ENCODE measurements around the gene KLRC1. TPM values are rescaled to one million over a fixed set of nuclear protein-coding genes. Genes with fewer than 3 reads are reported as not detected.
A peak's percentile ranks its signal among the peaks of the same experiment; 100 is the strongest.

The KLRC1 gene
- total RNA-seq: not detected
- polyA plus RNA-seq (2013, experiment 1 of 2): 0.27 TPM
- 0.48 TPM for polyA plus RNA-seq (2013, experiment 2 of 2)
- total RNA-seq: 0 to 4.5 (median 0.19) reads per million in 172 experiments

DNA sequence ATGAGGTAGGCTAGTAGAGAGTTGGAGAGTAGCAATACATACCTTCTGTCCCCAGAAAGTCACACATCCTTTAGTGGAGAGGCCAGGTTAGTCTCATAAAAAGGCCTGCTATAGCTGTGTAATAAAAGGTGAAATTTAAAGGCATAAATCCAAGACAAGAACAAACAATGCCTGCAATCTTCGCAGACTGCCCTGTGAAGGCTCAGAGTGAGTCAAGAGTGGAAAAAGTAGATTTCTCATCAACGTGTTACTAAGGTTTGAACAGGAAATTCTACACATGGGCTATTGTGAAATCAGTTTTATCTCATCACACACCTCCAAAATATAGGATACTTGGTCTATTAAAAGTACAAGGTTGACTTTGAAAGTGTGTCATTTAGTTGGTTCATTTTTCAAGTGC is at the start of gene KLRC1:
Gene KLRC1 (minus strand): TSS at position 222 of the 400 bp plus-strand sequence. CDS start 2,221 bp downstream, outside the sequence.
- intact Hi-C loops (cut with DNase I, micrococcal nuclease): no loop called here
- peaks cover 12% of the 10 kb centered on the region for H3K9me3 Mint-ChIP-seq
- H3K4me1 ChIP-seq (ENCODE audit: insufficient read depth, low read length): no peaks in the 10 kb centered on the region
- CTCF ChIA-PET: no interaction called here
- peak in 1 of 14 experiments; percentile 20 for DNase-seq
- peaks cover 0 to 15% of the 10 kb centered on the region in 2 experiments for H3K9me3 ChIP-seq (ENCODE audit: control insufficient read depth in 1 of 2, insufficient read depth in 1 of 2, low read length in 2 of 2)
- POLR2A ChIA-PET: no interaction called here
- ATAC-seq (ENCODE audit: poor library complexity): no peak
- H3K4me3 ChIP-seq (ENCODE audit: low read length): no peak within 1 kb of the TSS
- no peaks in the 10 kb centered on the region for H3K27me3 Mint-ChIP-seq
- no peak within 1 kb of the TSS for H3K27ac ChIP-seq (ENCODE audit: low read depth in 1 of 2, low read length in 2 of 2)
- H3K4me1 Mint-ChIP-seq (ENCODE audit: low read depth): no peaks in the 10 kb centered on the region
- H3K27ac Mint-ChIP-seq: no peak within 1 kb of the TSS
- TF ChIP-seq, protein P1, sequence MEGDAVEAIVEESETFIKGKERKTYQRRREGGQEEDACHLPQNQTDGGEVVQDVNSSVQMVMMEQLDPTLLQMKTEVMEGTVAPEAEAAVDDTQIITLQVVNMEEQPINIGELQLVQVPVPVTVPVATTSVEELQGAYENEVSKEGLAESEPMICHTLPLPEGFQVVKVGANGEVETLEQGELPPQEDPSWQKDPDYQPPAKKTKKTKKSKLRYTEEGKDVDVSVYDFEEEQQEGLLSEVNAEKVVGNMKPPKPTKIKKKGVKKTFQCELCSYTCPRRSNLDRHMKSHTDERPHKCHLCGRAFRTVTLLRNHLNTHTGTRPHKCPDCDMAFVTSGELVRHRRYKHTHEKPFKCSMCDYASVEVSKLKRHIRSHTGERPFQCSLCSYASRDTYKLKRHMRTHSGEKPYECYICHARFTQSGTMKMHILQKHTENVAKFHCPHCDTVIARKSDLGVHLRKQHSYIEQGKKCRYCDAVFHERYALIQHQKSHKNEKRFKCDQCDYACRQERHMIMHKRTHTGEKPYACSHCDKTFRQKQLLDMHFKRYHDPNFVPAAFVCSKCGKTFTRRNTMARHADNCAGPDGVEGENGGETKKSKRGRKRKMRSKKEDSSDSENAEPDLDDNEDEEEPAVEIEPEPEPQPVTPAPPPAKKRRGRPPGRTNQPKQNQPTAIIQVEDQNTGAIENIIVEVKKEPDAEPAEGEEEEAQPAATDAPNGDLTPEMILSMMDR (IDR thresholded peaks at IDR 0.05): no peak
- peaks cover 8% of the 10 kb centered on the region for H3K36me3 Mint-ChIP-seq (ENCODE audit: low read depth)
- no peak within 1 kb of the TSS for H3K4me3 Mint-ChIP-seq
- peaks cover 0 to 4% of the 10 kb centered on the region in 2 experiments for H3K27me3 ChIP-seq (ENCODE audit: control insufficient read depth in 1 of 2, insufficient read depth in 2 of 2, low read length in 2 of 2)
- no peaks in the 10 kb centered on the region for H3K36me3 ChIP-seq (ENCODE audit: insufficient read depth, low read length)

DNA sequence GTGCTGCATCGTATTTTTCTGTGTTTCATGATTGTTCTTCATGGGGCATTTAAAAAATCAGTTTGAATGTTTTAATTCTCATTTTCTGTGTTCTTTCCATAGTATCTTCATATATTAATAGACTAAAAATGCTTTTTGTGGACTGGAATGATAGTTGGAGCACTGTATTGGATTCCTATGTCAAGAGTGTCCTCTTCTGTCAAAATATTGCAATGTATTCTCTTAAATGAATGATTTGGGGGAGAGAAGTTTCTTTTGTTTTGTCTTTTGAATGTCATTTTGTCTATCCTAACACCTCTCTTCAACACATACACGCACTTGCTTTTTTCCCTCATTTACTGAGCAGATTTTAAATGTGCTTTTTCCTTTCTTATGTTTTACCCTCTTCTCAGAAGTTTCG is 47.9 kb upstream of the KLRC1 start:
- no peaks in the 10 kb centered on the region for H3K4me1 ChIP-seq (ENCODE audit: insufficient read depth, low read length)
- H3K27me3 Mint-ChIP-seq: peaks cover 23% of the 10 kb centered on the region
- intact Hi-C loops (cut with DNase I, micrococcal nuclease): no loop called here

DNA sequence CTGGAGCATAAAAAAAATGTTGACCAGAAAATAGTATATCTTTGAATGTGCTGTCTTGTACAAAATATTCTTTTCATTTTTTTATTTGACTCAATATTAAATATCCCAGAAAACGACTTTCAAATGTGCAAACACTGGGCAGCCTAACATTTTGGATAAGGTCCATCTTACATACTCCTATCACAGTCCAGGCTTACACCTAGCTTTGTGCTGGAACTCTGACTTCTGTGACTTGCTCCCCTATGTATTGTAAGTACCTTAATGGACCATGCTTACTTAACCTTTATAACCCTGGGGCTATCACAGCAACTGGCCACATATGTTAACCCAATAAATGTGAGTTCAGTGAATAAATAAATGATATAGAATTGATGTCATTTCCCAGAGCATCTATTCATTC is 44.9 kb upstream of the KLRC1 start:
- Mint-ChIP-seq H3K4me1 (ENCODE audit: low read depth) (no peaks in the 10 kb centered on the region), H3K27me3 (peaks cover 30% of the 10 kb centered on the region), H3K4me3 (no peak overlapping the region), H3K36me3 (ENCODE audit: low read depth) (no peaks in the 10 kb centered on the region), H3K9me3 (no peaks in the 10 kb centered on the region), H3K27ac (no peak overlapping the region)
- TF ChIP-seq, protein P1 (IDR thresholded peaks at IDR 0.05): no peak
- DNase-seq: no peak
- Histone ChIP-seq H3K36me3 (ENCODE audit: insufficient read depth, low read length) (no peaks in the 10 kb centered on the region), H3K9me3 (ENCODE audit: control insufficient read depth in 1 of 2, insufficient read depth in 1 of 2, low read length in 2 of 2) (no peaks in the 10 kb centered on the region), H3K27ac (ENCODE audit: low read depth in 1 of 2, low read length in 2 of 2) (no peak overlapping the region), H3K4me1 (ENCODE audit: insufficient read depth, low read length) (no peaks in the 10 kb centered on the region), H3K4me3 (ENCODE audit: low read length) (no peak overlapping the region), H3K27me3 (ENCODE audit: control insufficient read depth in 1 of 2, insufficient read depth in 2 of 2, low read length in 2 of 2) (no peaks in the 10 kb centered on the region)
- intact Hi-C loops (cut with DNase I, micrococcal nuclease): no loop called here
- ChIA-PET POLR2A (no interaction called here), CTCF (no interaction called here)
- no peak for ATAC-seq (ENCODE audit: poor library complexity)

More for the DNA sequence above, 47.9 kb upstream of the KLRC1 start:
- CTCF ChIA-PET: no interaction called here
- Mint-ChIP-seq H3K27ac (no peak overlapping the region), H3K9me3 (no peaks in the 10 kb centered on the region), H3K4me1 (ENCODE audit: low read depth) (no peaks in the 10 kb centered on the region), H3K4me3 (no peak overlapping the region), H3K36me3 (ENCODE audit: low read depth) (no peaks in the 10 kb centered on the region)
- DNase-seq (peak in 1 of 14 experiments; percentile 19), ATAC-seq (ENCODE audit: poor library complexity) (no peak)
- Histone ChIP-seq H3K27ac (ENCODE audit: low read depth in 1 of 2, low read length in 2 of 2) (no peak overlapping the region), H3K4me3 (ENCODE audit: low read length) (no peak overlapping the region), H3K27me3 (ENCODE audit: control insufficient read depth in 1 of 2, insufficient read depth in 2 of 2, low read length in 2 of 2) (peaks cover 0 to 6% of the 10 kb centered on the region in 2 experiments), H3K9me3 (ENCODE audit: control insufficient read depth in 1 of 2, insufficient read depth in 1 of 2, low read length in 2 of 2) (peaks cover 0 to 5% of the 10 kb centered on the region in 2 experiments), H3K36me3 (ENCODE audit: insufficient read depth, low read length) (no peaks in the 10 kb centered on the region)
- TF ChIP-seq, protein P1 (IDR thresholded peaks at IDR 0.05): no peak
- POLR2A ChIA-PET: no interaction called here
